Activated T-helper 9 cell treated with anti-CD3 and anti-CD28 coated beads, Interleukin-2, amount 50 U/mL, for 16 hours (primary cell): Measurements from ENCODE around the gene PKDCC.

Experiments
- DNase-seq: peaks from one replicate; pipeline ENCODE4 v3.0.0-alpha.2; 2020; ENCODE audit warnings: low read depth

Gene PKDCC

GRCh38 chr2:42087137-42087856, 39.5 kb downstream of the PKDCC start:
- no peak for DNase-seq

DNA sequence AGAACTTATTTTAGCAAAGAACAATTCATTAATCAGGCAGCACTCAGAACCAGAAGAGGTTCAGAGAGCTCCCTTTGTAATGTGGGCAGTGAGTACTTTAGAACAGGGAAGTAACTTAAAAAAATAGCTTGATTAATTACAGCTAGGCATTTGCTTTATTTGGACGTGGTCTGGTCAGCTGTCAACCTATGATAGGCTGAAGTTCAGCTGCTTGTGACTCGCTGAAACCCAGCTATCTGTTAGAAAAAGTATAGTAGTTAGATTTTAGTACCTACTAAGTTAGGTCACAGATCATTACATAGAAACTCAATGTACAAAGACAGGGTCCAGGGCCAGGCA, 40.0 kb downstream of the PKDCC start:
- no peak for DNase-seq

DNA sequence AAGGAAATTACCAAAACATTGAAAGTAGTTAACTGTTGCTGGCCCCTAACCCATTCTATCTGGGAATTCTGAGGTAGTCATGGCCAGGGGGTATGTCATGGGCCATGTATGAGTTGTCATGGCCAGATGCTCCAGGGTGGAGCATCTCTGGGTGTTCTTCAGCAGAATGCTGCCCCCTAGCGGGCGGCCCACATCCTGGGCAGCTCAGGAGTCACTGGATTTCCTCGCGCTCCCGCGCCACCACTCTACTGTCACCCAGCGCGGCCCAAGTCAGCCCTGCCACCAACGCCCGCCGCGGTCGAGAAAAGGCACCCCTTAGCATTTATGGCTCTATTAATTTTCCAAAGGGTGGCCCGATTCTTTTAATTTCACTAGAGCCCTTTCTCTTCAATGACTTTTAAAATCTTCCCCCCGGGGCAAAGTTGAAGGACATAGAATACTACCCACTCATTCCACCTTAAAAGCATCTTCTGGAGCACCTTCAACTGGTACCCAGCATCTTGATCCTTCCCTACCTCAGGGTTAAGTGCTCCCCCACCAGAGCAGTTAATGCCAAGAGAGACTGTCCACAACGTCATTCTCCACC, 41.6 kb downstream of the PKDCC start:
- peak; percentile 47 for DNase-seq

DNA sequence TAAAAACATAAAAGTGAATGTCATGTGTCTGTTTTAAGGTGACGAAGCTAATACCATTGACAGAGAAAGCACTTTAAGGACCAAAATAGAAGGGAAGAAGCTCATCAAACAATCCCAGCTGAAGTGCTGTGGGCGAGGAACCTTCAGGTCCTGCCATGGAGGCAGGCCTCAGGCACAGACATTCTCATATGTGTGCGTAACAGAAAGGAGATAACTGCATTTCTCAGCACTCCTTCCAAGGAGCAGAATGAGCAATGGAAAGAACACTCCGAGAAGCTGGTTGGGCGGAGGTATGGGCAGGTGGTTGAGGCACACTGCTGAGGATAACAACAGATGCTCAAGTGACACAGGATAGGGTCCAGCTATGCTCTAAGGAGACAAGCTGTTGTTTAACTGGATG, 42.4 kb downstream of the PKDCC start:
- no peak for DNase-seq

DNA sequence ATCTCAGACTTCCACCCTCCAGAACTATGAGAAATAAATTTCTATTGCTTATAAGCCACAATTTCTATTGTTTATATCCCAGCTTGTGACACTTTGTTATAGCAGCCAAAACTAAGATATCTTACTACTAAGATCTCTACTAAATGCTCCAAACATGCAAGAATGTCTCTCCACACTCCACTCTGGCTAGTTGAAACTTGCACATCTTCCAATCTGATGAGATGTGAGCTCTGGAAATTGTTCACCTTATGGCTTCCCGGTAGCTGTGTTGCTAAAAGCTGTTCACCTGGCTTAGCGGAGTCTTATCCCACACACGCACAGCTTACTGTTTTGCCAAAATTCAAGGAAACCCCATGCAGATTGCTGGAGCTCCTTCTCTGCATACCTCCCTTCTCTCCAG, 43.9 kb downstream of the PKDCC start:
- no peak for DNase-seq

DNA sequence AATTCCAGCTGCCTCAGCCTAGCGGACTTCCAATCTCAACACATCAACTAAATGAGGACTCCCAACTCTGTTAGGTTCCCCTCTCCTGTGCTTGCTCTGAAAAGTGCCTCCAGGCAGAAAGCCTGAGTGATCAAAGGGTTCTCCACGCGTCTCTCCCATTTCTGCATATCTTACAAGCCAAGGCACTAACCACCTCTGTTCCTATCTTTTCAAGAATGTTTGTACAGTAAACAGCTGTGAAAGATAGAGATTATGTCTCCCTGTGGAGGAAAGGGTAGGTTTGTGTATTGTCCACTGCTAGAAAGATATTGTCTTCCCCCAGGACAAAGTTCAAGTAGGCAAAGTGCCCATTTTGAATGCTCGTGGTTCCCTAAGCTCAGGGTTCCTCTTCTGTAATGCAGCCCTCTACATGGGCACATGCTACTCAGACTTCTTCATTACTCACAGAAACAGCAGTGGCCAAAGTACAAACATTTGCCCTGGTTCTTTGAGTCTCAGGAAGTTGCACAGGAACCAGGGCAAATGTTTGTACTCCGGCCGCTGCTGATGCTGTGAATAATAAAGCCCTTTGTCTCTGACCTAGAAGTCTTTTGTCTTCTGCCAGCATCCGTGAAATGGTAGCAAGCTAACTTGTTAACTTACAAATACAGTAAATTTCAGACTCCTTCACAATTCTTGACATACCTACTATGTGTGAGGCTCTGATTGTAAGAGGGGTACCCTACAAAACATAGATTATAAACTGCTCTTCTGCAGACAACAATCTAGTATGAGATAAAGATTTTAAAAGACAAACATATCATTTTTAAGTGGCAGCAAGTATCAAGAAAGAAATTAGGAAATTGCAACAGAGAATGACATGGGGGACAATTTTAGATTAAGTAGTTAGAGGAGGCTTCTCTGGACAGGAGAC, 44.5 kb downstream of the PKDCC start:
- no peak for DNase-seq

DNA sequence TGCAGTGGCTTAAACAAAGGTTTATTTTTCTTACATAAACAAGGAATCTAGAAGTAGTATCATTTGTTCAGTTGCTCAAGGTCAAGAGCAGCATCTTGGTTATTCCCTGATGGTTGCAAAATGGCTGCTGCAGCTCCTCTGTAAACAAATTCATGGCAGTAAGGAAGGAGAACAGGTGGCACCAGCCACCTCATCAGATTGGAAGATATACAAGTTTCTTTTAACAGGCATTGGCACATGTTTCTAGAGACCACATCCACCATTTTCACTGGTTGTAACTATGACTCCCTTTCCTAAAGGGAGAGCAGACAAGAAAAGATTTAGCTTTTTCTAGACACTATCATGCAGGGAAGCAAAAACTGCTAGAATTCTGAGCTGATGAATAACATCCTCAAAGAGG, 46.3 kb downstream of the PKDCC start:
- DNase-seq = no peak

GRCh38 chr2:42095923-42096408, 48.1 kb downstream of the PKDCC start:
- DNase-seq = peak; percentile 62

DNA sequence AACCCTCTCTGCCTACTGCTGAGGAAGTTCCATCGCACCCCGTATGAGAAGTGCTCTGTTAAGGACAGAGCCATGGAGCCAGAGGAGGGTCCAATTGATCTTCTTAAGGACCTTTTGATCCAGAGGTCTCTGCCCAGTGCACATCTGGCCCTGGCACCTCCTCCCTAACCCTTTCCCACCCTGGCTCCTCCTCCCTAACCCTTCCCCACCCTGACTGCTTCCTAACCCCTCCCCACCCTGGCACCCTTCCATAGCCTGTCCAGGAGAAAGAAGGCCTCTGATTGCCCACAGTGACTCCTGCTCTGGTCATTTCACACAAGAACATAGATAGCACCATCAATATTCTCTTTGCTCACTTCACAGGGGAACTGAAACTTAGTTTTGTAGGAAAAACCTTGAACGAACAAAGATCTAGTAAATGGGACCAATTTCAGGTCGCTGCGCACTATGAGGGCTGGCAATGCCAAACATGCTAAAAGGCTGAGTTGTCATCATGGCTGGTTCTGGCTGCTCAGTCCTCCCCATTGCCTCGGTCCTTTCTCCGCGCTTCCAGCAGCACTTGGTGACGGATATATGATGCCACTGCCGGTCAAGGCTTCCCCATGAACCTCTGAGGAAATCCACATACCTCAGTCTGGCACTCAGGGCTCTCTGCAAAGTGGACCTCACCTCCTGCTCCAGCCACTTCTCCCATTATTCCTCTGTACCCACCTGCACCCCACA, 49.2 kb downstream of the PKDCC start:
- no peak for DNase-seq

DNA sequence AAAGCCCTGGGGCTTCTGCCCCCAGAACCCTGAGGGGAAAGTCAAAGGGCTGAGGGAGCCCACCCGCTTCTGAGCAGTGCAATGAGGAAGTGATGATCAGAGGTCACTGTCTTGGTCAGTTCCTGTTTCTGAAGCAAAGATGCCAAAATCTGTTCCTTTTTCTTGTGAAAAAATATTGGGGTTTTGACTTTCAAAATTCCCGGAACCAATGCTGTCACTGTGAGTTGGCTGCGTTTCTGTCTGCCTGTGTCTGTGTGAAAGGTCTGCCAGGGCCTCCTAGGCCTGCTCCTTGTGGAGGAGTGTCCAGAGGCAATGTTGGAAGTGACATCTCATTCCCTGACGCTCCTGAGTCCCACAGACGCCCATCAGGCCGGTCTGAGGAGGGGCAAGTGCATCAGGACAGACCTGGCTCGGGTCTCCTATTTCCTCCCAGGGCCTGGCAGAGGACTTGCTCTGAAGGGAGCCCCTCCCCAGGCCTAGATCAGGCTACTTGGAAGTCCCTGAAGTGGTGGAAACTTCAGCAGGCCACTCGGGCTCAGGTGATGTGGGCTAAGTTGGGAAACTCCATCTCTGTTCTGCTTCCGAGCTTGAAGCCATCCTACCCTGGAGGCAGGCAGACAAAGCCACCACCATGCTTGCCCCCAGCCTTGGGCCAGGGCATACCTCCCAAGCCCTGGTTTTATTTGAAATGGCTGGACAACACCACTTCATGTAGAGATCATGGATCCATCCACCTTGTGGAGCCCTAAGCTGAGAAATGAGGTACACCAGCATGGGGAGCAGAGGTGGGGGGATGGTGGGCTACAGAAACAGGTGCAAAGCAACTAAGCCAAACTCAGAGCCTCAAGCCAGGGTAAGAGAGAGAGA, 51.0 kb downstream of the PKDCC start:
- no peak for DNase-seq

DNA sequence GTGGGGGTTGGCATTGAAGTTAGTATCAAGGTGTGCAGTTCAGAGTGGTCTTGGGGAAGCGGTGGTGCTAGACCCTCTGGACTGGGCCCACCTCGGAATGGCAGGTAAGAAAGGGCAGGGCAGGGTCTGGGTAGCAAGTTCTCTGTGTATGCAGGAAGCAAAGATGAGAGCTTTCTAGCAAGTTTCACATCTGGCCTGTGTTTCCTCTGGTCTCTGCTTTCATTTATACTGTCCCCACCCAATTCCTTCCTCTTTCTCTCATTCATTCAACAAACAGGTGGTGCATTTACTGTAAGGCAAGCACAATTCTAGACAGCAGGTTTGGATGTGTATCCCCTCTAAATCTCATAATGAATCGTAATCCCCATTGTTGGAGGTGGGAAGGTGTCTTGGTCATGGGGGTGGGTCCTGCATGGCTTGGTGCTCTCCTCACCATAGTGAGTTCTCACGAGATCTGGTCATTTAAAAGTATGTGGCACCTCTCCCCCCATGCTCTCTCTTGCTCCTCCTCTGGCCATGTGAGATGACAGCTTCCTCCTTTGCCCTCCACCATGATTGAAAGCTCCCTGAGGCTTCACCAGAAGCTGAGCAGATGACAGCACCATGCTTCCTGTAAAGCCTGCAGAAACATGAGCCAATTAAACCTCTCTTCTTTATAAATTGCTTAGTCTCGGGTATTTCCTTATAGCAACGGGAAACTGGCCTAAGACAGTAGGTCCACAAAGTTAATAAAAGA, 51.8 kb downstream of the PKDCC start:
- no peak for DNase-seq

DNA sequence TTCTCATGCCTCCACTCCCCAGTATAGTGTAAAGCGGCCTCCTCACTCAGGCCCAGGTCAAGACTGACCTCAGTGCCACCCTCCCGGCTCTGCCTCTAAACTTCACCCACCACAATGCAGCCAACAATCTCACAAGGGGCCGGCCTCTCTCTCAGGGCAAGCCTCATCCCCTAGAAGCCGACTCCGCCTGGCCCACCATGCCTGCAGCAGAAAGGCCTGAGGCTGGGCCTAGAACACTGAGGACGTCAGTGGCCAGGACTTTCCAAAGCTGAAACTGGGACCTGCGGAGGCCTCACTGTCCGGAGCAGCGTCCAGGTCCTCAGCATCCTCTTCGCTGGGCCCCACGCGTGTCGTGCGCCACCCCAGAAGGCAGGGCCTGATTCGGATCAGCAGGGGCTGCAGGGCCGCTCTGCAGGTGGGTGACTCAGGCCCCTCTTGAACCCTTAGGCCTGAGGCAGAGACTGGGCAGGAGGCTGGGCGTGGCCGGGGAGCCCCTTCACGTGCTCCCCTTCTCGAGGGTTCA, 52.9 kb downstream of the PKDCC start:
- no peak for DNase-seq

DNA sequence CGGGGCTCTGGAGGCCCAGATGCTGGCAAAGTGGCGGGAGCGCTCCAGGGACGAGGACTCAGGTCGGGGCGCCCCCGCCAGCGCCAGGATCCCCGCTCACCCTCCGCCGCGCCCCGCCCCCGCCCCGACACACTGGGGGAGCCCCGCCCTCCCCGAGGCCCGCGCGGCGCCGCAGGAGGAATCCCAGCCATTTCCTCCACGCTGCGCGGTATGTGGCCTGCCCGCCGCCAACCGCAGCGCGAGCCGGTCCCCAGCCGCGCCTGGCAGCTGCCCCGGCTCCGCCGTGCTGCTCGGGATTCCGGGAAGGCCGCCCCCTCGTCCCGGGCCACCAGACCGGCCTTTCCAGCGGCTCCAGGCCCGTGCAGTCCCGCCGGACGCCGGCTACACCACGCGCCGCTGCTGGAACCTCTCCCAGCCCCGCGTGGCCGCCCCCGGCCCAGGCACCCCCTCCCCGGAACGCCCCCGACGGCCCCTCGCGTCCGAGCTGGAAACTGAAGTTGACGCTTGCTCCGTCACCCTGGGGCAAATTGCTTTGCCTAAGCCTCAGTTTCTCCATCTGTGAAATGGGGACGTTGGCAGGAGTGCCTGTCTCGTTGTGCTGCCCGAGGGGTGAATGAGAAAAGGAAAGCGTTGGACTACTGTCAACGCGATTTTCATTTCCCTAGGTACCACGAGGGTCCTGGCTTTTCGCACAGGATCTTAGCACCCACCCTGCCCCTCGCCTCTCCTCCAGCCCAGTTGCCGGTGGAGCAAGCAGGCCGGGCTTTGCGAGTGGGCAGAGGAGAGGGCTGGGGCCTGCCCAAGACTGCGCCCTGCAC, 53.6 kb downstream of the PKDCC start:
- peak; percentile 55 for DNase-seq

GRCh38 chr2:42102024-42102590, 54.3 kb downstream of the PKDCC start:
- peak; percentile 90 for DNase-seq

DNA sequence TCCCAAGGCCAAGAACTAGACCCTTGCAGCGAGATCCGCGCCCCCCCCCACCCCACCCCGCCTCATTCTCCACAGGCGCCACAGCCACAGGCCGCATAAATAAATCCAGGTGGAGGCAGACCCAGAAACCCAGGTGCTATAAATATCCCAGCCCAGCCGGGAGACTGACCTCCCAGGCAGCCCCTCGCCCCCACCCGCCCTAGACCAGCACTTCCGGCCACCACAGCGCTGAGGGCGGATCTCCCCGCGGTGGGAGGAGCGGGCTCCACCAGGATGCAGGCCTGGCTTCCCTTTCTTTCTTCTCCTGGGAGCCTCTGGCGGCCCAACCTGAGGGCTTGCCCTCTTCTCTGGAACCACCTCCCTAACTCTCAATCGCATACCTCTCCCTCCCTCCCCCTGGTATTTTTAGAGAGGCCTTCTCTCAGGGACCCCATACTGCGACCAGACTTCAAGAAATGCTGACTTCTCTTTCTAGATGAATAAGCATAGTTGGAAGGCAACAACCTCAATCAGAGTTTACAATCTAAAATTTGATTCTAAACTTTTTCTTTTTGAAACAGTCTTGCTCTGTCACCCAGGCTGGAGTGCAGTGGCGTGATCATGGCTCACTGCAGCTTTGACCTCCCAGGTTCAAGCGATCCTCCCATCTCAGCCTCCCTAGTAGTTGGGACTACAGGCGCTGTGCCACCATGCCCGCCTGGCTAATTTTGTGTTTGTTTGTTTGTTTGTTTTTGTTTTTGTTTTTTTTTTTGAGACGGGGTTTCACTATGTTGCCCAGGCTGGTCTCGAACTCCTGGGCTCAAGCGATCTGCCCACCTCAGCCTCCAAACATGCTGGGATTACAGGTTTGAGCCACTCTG, 55.0 kb downstream of the PKDCC start:
- DNase-seq = no peak

DNA sequence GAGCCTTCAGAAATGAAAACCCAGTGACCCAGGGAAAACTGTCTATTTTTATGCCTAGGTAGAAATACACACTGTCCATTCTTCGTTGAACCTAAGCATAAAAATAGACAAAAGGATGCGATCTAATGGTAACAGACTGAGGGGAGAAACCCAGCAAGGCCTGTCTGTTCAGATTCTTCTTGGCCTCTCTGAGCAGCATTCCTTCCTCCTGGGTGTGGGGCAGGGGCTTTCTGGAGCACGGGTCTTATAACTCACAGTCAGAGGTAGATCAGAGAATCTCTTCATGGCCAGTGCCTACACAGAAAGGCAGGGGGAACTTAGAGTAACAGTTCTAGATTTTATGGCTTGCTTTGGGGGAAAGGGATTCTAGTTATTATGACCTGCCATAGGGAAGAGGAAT, 56.0 kb downstream of the PKDCC start:
- DNase-seq = no peak

DNA sequence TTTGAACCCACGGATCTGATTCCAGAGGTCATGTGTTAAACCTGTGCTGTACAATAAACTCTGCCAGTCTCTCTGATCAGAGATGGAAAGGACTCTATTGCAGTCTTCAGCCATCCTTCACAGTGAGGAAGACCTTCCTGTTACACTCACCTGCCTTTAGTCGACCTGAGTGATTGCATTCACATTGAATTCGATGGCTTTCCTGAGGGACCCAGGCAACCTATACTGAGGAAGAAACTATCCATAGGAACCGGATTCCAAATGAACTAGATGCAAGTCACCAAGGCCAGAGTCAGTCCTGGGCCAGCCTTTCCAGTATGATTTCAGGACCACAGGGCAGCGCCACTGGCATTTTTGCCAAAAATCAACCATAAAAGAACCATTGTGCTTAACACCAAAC, 56.8 kb downstream of the PKDCC start:
- DNase-seq = no peak
